HCT116 (cell line): ENCODE results near the gene AZGP1. TPM values are rescaled to one million over a fixed set of nuclear protein-coding genes. Genes with fewer than 3 reads are reported as not detected.

Experiments
- ATAC-seq: fragments of 200-7000 bp; cut with Tn5 transposase; 2 replicates; pipeline ENCODE4 v1.9.1; 2020; ENCODE audit warnings: mild to moderate bottlenecking, moderate library complexity
- BruUV-seq: library from RNA; stranded (reverse); fragments of 400-500 nt; replicated peaks from 2 replicates; lab custom pipeline; 2021; lab: Mats Ljungman, UMichigan
- CTCF ChIA-PET: fragments of 300-600 bp; sonication (Branson Sonifier 250); formaldehyde crosslinking; loops from one replicate; lab custom pipeline; 2021; ENCODE audit warnings: antibody characterized with exemption; lab: Charles Lee
- POLR2A ChIA-PET: fragments of 300-600, 350-600 bp; sonication (Branson Sonifier 250); formaldehyde crosslinking; loops from one replicate; lab custom pipeline; 2021; ENCODE audit warnings: antibody characterized with exemption; lab: Charles Lee
- RAD21 ChIA-PET, 2 experiments: fragments of 300-600 bp; sonication (Branson Sonifier 250); formaldehyde crosslinking; loops; one replicate each; lab custom pipeline; 2023; ENCODE audit warnings: low total read pairs in 2 of 2; ENCODE audit not compliant: uncharacterized antibody in 2 of 2, unreplicated experiment in 2 of 2, low non-redundant PET in 1 of 2; lab: Charles Lee
- DNase-seq: peaks from one replicate; pipeline ENCODE4 v3.0.0-alpha.2; 2010; ENCODE audit warnings: low read depth, low spot score
- H2AFZ ChIP-seq: fragments of 200-600 bp; shearing (Covaris generic), sonication (generic); 2 replicates; pipeline ENCODE4 v1.6.1; 2017; ENCODE audit warnings: low read depth, mixed run types, mixed read lengths, antibody characterized with exemption, low read length; ENCODE audit not compliant: poor library complexity, severe bottlenecking
- H3K27ac ChIP-seq: 2 replicates; pipeline ENCODE4 v1.5.1; 2012; ENCODE audit warnings: low read depth, low read length
- H3K27me3 ChIP-seq: fragments of 200-600 bp; sonication (generic); 2 replicates; pipeline ENCODE4 v1.6.1; 2016; ENCODE audit warnings: mixed run types, low read length, mixed read lengths; ENCODE audit not compliant: insufficient read depth
- H3K36me3 ChIP-seq, 2 experiments: fragments of 200-500 bp in 1 of 2; fragments of 200-600 bp in 1 of 2; sonication (Bioruptor generic) in 1 of 2; sonication (generic) in 1 of 2; 2 replicates each; pipeline versions ENCODE4 v1.5.1 to v1.6.1; 2014 to 2016; ENCODE audit warnings: low read length in 2 of 2, inconsistent platforms in 1 of 2, mixed read lengths in 1 of 2, mixed run types in 1 of 2; ENCODE audit not compliant: insufficient read depth in 2 of 2, control insufficient read depth in 1 of 2
- H3K4me1 ChIP-seq, 2 experiments: fragments of 200-600 bp in 1 of 2; sonication (generic) in 1 of 2; 2 replicates each; pipeline versions ENCODE4 v1.5.1 to v1.6.1; 2012 to 2017; ENCODE audit warnings: low read length in 2 of 2, inconsistent platforms in 1 of 2, mild to moderate bottlenecking in 1 of 2, mixed read lengths in 1 of 2, mixed run types in 1 of 2, moderate library complexity in 1 of 2; ENCODE audit not compliant: insufficient read depth in 2 of 2, control insufficient read depth in 1 of 2
- H3K4me2 ChIP-seq: fragments of 200-600 bp; sonication (generic); 2 replicates; pipeline ENCODE4 v1.6.1; 2017; ENCODE audit warnings: mixed run types, low read length, mixed read lengths
- H3K4me3 ChIP-seq, 2 experiments: fragments of 200-600 bp in 1 of 2; sonication (generic) in 1 of 2; replicated peaks in 1 of 2; 2 replicates each; pipeline ENCODE4 v1.5.1; 2011 to 2016; ENCODE audit warnings: low read length in 2 of 2, control low read depth in 1 of 2, low read depth in 1 of 2, mild to moderate bottlenecking in 1 of 2, mixed read lengths in 1 of 2, mixed run types in 1 of 2
- H3K79me2 ChIP-seq: fragments of 200-600 bp; sonication (generic); 2 replicates; pipeline ENCODE4 v1.6.1; 2017; ENCODE audit warnings: mild to moderate bottlenecking, mixed run types, low read length, moderate library complexity, mixed read lengths; ENCODE audit not compliant: insufficient read depth
- H3K9ac ChIP-seq: fragments of 200-600 bp; sonication (generic); 2 replicates; pipeline ENCODE4 v1.6.1; 2016; ENCODE audit warnings: low read length, mixed read lengths
- H3K9me2 ChIP-seq: fragments of 200-600 bp; sonication (generic), shearing (Covaris generic); 2 replicates; pipeline ENCODE4 v1.6.1; 2017; ENCODE audit warnings: mixed run types, mild to moderate bottlenecking, moderate library complexity; ENCODE audit not compliant: insufficient read depth
- H3K9me3 ChIP-seq, 2 experiments: fragments of 200-500 bp in 1 of 2; fragments of 200-600 bp in 1 of 2; sonication (Bioruptor generic) in 1 of 2; sonication (generic) in 1 of 2; 2 replicates each; pipeline ENCODE4 v1.6.1; 2014 to 2017; ENCODE audit warnings: low read length in 2 of 2, mixed read lengths in 2 of 2, inconsistent platforms in 1 of 2, low read depth in 1 of 2, mild to moderate bottlenecking in 1 of 2, mixed run types in 1 of 2, moderate library complexity in 1 of 2; ENCODE audit not compliant: control insufficient read depth in 1 of 2, insufficient read depth in 1 of 2
- H4K20me1 ChIP-seq: fragments of 200-600 bp; sonication (generic), shearing (Covaris generic); 2 replicates; pipeline ENCODE4 v1.6.1; 2017; ENCODE audit warnings: mixed run types, mild to moderate bottlenecking, moderate library complexity; ENCODE audit not compliant: insufficient read depth
- ATF3 ChIP-seq: IDR thresholded peaks from 2 replicates; pipeline ENCODE4 v1.6.1; 2012
- ELF1 ChIP-seq: IDR thresholded peaks from 2 replicates; pipeline ENCODE4 v1.6.1; 2012; ENCODE audit warnings: low read depth, borderline replicate concordance
- EZH2 ChIP-seq: fragments of 200-600 bp; sonication (generic); IDR thresholded peaks from 2 replicates; pipeline ENCODE4 v1.6.1; 2017; ENCODE audit warnings: antibody characterized with exemption, mixed run types
- EZH2phosphoT487 ChIP-seq: fragments of 200-600 bp; IDR thresholded peaks from 2 replicates; pipeline ENCODE4 v1.6.1; 2018; ENCODE audit warnings: antibody characterized with exemption, borderline replicate concordance
- RAD21 ChIP-seq: IDR thresholded peaks from 2 replicates; pipeline ENCODE4 v1.6.1; 2012; ENCODE audit warnings: low read depth, mild to moderate bottlenecking
- SIN3A ChIP-seq: IDR thresholded peaks from 2 replicates; pipeline ENCODE4 v1.6.1; 2012; ENCODE audit warnings: low read depth
- SP1 ChIP-seq: IDR thresholded peaks from 2 replicates; pipeline ENCODE4 v1.6.1; 2012; ENCODE audit warnings: low read depth
- SRF ChIP-seq: IDR thresholded peaks from 2 replicates; pipeline ENCODE4 v1.6.1; 2012; ENCODE audit warnings: low read depth
- ZBTB33 ChIP-seq: IDR thresholded peaks from 2 replicates; pipeline ENCODE4 v1.6.1; 2011; ENCODE audit warnings: mild to moderate bottlenecking, low read length, moderate library complexity; ENCODE audit not compliant: insufficient replicate concordance; ENCODE audit errors: extremely low read depth
- ZFX ChIP-seq: fragments of 450-650 bp; IDR thresholded peaks from 2 replicates; pipeline ENCODE4 v1.6.1; 2017
- intact Hi-C: fragments of 100-400 bp; cut with micrococcal nuclease; formaldehyde crosslinking; loops from 2 replicates; pipeline ENCODE4 v1.10.0; 2022
- total RNA-seq: library from RNA; stranded (reverse); gene quantifications from one replicate; pipeline ENCODE4 v1.2.1, GENCODE V29; 2021; ENCODE audit not compliant: unreplicated experiment
- TF ChIP-seq, protein P1 (sequence below): IDR thresholded peaks from 2 replicates; pipeline ENCODE4 v1.6.1; 2012; ENCODE audit warnings: low read depth

Gene AZGP1
- total RNA-seq, 1 experiment from 2014 or later, result 1.1 TPM

GRCh38 chr7:100024020-100024619 is 48.3 kb upstream of the AZGP1 start:
- no peak overlapping the region for H2AFZ ChIP-seq
- CTCF ChIA-PET, result no interaction called here
- POLR2A ChIA-PET, result no interaction called here
- no peaks in the 10 kb centered on the region for H3K27me3 ChIP-seq
- RAD21 ChIA-PET, result no interaction called here
- ATAC-seq, result no peak
- H3K79me2 ChIP-seq, result peaks cover 38% of the 10 kb centered on the region
- H3K4me2 ChIP-seq, result no peak overlapping the region
- no peaks in the 10 kb centered on the region; the same call in 1 of the 2 replicates for H4K20me1 ChIP-seq
- peaks cover 22 to 41% of the 10 kb centered on the region in 2 experiments for H3K36me3 ChIP-seq
- H3K9ac ChIP-seq, result no peak overlapping the region
- H3K9me2 ChIP-seq, result no peaks in the 10 kb centered on the region
- no peaks in the 10 kb centered on the region for H3K9me3 ChIP-seq
- BruUV-seq, result no TSS peak
- H3K4me1 ChIP-seq, result no peaks in the 10 kb centered on the region
- intact Hi-C loops, result no loop called here
- no peak overlapping the region for H3K27ac ChIP-seq
- no peak overlapping the region for H3K4me3 ChIP-seq
- TF ChIP-seq EZH2phosphoT487, result no peak
- TF ChIP-seq ZFX, result no peak
- TF ChIP-seq, protein P1, sequence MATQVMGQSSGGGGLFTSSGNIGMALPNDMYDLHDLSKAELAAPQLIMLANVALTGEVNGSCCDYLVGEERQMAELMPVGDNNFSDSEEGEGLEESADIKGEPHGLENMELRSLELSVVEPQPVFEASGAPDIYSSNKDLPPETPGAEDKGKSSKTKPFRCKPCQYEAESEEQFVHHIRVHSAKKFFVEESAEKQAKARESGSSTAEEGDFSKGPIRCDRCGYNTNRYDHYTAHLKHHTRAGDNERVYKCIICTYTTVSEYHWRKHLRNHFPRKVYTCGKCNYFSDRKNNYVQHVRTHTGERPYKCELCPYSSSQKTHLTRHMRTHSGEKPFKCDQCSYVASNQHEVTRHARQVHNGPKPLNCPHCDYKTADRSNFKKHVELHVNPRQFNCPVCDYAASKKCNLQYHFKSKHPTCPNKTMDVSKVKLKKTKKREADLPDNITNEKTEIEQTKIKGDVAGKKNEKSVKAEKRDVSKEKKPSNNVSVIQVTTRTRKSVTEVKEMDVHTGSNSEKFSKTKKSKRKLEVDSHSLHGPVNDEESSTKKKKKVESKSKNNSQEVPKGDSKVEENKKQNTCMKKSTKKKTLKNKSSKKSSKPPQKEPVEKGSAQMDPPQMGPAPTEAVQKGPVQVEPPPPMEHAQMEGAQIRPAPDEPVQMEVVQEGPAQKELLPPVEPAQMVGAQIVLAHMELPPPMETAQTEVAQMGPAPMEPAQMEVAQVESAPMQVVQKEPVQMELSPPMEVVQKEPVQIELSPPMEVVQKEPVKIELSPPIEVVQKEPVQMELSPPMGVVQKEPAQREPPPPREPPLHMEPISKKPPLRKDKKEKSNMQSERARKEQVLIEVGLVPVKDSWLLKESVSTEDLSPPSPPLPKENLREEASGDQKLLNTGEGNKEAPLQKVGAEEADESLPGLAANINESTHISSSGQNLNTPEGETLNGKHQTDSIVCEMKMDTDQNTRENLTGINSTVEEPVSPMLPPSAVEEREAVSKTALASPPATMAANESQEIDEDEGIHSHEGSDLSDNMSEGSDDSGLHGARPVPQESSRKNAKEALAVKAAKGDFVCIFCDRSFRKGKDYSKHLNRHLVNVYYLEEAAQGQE, result no peak
- TF ChIP-seq SIN3A, result no peak
- no peak for TF ChIP-seq ELF1
- no peak for TF ChIP-seq SP1
- TF ChIP-seq SRF, result no peak
- no peak for TF ChIP-seq EZH2
- no peak for TF ChIP-seq RAD21
- TF ChIP-seq ZBTB33, result no peak
- TF ChIP-seq ATF3, result no peak
- DNase-seq, result no peak
